Peyer's patch (tissue), 4 donors: Measurements from ENCODE around the gene FOXC2.

Experiments
- POLR2A ChIP-seq, 2 donors: fragments of 450-650 bp; IDR thresholded peaks; one replicate each; pipeline ENCODE4 v1.5.1; 2017; ENCODE audit warnings: antibody characterized with exemption in 2 of 2, mild to moderate bottlenecking in 2 of 2, moderate library complexity in 2 of 2
- TF ChIP-seq, protein P1 (sequence below), 6 experiments: fragments of 450-650 bp in 4 of 6; fragments of 200-600 bp in 2 of 6; sonication (generic) in 1 of 6; IDR thresholded peaks; one replicate each; pipeline ENCODE4 v1.5.1; 2017 to 2019; ENCODE audit warnings: antibody characterized with exemption in 6 of 6, mild to moderate bottlenecking in 3 of 6, moderate library complexity in 1 of 6

DNA sequence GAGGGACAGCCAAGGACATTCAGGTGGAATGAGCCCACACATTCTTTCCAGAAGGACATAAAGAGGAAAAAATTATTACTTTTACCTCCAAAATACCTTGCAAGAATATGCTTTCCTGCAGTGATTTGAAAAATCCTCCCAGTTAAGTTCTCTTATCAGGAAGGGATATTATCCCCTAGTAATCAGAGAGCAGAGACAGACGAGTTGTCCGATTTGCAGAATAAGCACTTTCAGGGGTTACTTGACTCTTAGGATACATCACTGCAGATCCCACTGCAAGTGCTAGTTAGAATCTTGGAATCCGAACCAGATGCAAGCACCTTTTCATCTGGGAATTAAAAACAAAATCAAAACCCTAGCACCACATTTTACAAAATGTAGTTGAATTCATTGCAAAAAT is 45.3 kb downstream of the FOXC2 start:
- no peak for TF ChIP-seq POLR2A (IDR thresholded peaks at IDR 0.05)
- TF ChIP-seq, protein P1, sequence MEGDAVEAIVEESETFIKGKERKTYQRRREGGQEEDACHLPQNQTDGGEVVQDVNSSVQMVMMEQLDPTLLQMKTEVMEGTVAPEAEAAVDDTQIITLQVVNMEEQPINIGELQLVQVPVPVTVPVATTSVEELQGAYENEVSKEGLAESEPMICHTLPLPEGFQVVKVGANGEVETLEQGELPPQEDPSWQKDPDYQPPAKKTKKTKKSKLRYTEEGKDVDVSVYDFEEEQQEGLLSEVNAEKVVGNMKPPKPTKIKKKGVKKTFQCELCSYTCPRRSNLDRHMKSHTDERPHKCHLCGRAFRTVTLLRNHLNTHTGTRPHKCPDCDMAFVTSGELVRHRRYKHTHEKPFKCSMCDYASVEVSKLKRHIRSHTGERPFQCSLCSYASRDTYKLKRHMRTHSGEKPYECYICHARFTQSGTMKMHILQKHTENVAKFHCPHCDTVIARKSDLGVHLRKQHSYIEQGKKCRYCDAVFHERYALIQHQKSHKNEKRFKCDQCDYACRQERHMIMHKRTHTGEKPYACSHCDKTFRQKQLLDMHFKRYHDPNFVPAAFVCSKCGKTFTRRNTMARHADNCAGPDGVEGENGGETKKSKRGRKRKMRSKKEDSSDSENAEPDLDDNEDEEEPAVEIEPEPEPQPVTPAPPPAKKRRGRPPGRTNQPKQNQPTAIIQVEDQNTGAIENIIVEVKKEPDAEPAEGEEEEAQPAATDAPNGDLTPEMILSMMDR (IDR thresholded peaks at IDR 0.05) = no peak
